KMS-11 (cell line): ENCODE data around the gene B4GALT2.

Experiments used
- H2AFZ ChIP-seq: fragments of 200-600 bp; sonication (generic); 2 replicates; pipeline ENCODE4 v1.6.1; 2016; ENCODE audit warnings: antibody characterized with exemption, mixed run types, low read depth
- H3K27ac ChIP-seq: fragments of 200-600 bp; sonication (generic); 2 replicates; pipeline ENCODE4 v1.6.1; 2016; ENCODE audit warnings: mild to moderate bottlenecking, mixed run types
- H3K27me3 ChIP-seq: fragments of 200-600 bp; sonication (generic); 2 replicates; pipeline ENCODE4 v1.6.1; 2017; ENCODE audit warnings: mild to moderate bottlenecking, low read depth, mixed run types, moderate library complexity; ENCODE audit not compliant: insufficient read depth
- H3K36me3 ChIP-seq: fragments of 200-600 bp; sonication (generic); 2 replicates; pipeline ENCODE4 v1.6.1; 2017; ENCODE audit warnings: mild to moderate bottlenecking, mixed run types; ENCODE audit not compliant: insufficient read depth
- H3K4me1 ChIP-seq: fragments of 200-600 bp; sonication (generic); 2 replicates; pipeline ENCODE4 v1.6.1; 2016; ENCODE audit warnings: mild to moderate bottlenecking, low read depth, mixed run types; ENCODE audit not compliant: poor library complexity, severe bottlenecking
- H3K4me2 ChIP-seq: fragments of 200-600 bp; sonication (generic); 2 replicates; pipeline ENCODE4 v1.7.0; 2016; ENCODE audit warnings: mild to moderate bottlenecking, mixed run types
- H3K4me3 ChIP-seq: fragments of 200-600 bp; sonication (generic); IDR thresholded peaks from 2 replicates; pipeline ENCODE4 v1.6.1; 2017; ENCODE audit warnings: low read depth, low read length, mixed read lengths; ENCODE audit not compliant: insufficient read depth
- H3K79me2 ChIP-seq: fragments of 200-600 bp; sonication (generic); 2 replicates; pipeline ENCODE4 v1.6.1; 2016; ENCODE audit warnings: low read depth, mixed run types; ENCODE audit not compliant: insufficient read depth
- H3K9ac ChIP-seq: fragments of 200-600 bp; sonication (generic); 2 replicates; pipeline ENCODE4 v1.6.1; 2016; ENCODE audit warnings: mild to moderate bottlenecking, mixed run types
- H4K20me1 ChIP-seq: fragments of 200-600 bp; sonication (generic); 2 replicates; pipeline ENCODE4 v1.6.1; 2016; ENCODE audit warnings: mild to moderate bottlenecking, mixed run types; ENCODE audit not compliant: insufficient read depth
- CTCF ChIP-seq: fragments of 200-600 bp; sonication (generic); conservative IDR thresholded peaks from 2 replicates; pipeline ENCODE4 v1.6.1; 2017; ENCODE audit warnings: low read depth, mild to moderate bottlenecking, antibody characterized with exemption, low read length, moderate library complexity, mixed read lengths

Gene B4GALT2, protein sequence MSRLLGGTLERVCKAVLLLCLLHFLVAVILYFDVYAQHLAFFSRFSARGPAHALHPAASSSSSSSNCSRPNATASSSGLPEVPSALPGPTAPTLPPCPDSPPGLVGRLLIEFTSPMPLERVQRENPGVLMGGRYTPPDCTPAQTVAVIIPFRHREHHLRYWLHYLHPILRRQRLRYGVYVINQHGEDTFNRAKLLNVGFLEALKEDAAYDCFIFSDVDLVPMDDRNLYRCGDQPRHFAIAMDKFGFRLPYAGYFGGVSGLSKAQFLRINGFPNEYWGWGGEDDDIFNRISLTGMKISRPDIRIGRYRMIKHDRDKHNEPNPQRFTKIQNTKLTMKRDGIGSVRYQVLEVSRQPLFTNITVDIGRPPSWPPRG

GRCh38 chr1:43978551-43979260, at the start of gene B4GALT2:
Gene B4GALT2 (plus strand): TSS chr1:43979210. CDS start chr1:43981161, 1,951 bp downstream.
- Histone ChIP-seq H3K9ac (peak within 1 kb of the TSS; percentile 79), H3K36me3 (no peaks in the 10 kb centered on the region), H2AFZ (peak within 1 kb of the TSS; percentile 22; the same call in 1 of the 2 replicates), H3K4me3 (peak within 1 kb of the TSS; percentile 75), H3K27ac (peak within 1 kb of the TSS; percentile 39), H3K27me3 (no peaks in the 10 kb centered on the region), H3K4me2 (peak within 1 kb of the TSS; percentile 95), H4K20me1 (no peaks in the 10 kb centered on the region), H3K79me2 (peaks cover 44% of the 10 kb centered on the region), H3K4me1 (peaks cover 35% of the 10 kb centered on the region)
- TF ChIP-seq CTCF, result no peak

DNA sequence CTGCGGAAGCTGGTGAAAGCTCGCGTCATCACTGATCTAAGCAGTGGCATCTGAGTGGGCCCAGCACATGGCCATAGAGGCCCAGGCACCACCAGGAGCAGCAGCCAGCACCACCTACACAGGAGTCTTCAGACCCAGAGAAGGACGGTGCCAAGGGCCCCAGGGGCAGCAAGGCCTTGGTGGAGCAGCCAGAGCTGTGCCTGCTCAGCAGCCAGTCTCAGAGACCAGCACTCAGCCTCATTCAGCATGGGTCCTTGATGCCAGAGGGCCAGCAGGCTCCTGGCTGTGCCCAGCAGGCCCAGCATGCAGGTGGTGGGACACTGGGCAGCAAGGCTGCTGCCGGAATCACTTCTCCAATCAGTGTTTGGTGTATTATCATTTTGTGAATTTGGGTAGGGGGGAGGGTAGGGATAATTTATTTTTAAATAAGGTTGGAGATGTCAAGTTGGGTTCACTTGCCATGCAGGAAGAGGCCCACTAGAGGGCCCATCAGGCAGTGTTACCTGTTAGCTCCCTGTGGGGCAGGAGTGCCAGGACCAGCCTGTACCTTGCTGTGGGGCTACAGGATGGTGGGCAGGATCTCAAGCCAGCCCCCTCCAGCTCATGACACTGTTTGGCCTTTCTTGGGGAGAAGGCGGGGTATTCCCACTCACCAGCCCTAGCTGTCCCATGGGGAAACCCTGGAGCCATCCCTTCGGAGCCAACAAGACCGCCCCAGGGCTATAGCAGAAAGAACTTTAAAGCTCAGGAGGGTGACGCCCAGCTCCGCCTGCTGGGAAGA, 48.7 kb upstream of the B4GALT2 start:
- H3K4me2 ChIP-seq, result peak overlapping the region; percentile 56; the same call in 1 of the 2 replicates
- peak; percentile 77 for TF ChIP-seq CTCF
- peaks cover 52% of the 10 kb centered on the region for H3K4me1 ChIP-seq
- no peak overlapping the region for H3K9ac ChIP-seq
- H3K36me3 ChIP-seq, result no peaks in the 10 kb centered on the region
- H3K27me3 ChIP-seq, result no peaks in the 10 kb centered on the region
- H4K20me1 ChIP-seq, result no peaks in the 10 kb centered on the region
- no peak overlapping the region for H3K4me3 ChIP-seq
- no peak overlapping the region for H2AFZ ChIP-seq
- H3K79me2 ChIP-seq, result no peaks in the 10 kb centered on the region
- peak overlapping the region; percentile 24; the same call in 1 of the 2 replicates for H3K27ac ChIP-seq

DNA sequence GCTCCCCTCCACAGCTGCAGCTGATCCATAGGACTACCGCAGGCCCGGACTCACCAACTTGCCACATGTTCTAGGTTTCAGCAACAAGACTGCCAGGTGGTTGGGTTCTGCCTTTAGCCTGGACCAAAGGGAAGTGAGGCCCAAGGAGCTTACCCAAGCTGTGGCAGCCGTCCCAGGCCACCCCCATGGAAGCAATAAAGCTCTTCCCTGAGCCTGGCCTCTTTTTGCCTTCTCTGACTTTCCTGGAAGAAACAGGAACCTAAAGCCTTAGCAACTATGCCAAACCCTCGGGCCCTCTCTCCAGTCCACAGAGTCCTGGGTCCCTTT, 48.1 kb upstream of the B4GALT2 start:
- no peak for TF ChIP-seq CTCF
- Histone ChIP-seq H3K36me3 (no peaks in the 10 kb centered on the region), H2AFZ (no peak overlapping the region), H3K4me1 (peaks cover 52% of the 10 kb centered on the region), H3K4me2 (peak overlapping the region; percentile 56; the same call in 1 of the 2 replicates), H3K79me2 (no peaks in the 10 kb centered on the region), H3K27me3 (no peaks in the 10 kb centered on the region), H3K27ac (peak overlapping the region; percentile 24; the same call in 1 of the 2 replicates), H3K9ac (no peak overlapping the region), H3K4me3 (no peak overlapping the region), H4K20me1 (no peaks in the 10 kb centered on the region)
